Measurements from ENCODE around the gene SUMO4. TPM values are rescaled to one million over a fixed set of nuclear protein-coding genes. Genes with fewer than 3 reads are reported as not detected.

The SUMO4 gene
- total RNA-seq, 1 donor from 2014 or later: 1.1 TPM

DNA sequence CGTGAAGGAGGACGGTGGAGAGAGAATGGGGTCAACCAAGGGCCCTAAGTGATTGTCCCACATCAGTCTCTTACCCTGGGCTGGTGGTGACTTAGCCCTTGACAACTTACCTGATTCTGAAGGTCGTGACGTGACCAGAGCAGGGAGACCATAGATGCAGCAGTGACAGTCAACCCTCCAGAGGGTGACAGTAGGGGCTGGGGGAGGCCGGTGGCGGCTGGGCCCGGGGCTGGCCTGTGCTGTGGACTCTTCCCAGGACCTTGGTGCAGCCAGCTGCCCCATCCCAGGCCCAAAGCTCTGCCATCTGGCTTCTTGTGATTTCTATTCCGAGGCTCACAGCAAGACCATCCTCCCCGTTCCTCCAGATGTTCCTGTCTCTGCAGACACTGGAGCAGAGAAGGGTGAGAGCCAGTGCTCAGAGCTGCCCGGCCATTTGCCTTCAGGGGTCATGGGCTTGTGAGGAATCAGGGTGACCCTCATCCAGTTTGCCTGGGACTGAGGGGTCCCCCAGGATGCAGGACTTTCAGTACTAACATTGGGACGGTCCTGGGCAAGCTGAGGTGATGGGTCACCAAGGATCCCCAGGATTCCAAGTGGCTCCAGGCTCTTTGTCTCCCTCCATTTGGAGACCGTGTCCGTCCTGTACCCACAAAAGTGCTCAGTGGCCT, 36.0 kb downstream of the SUMO4 start:
- DNase-seq (ENCODE audit: low spot score): no peak
- Mint-ChIP-seq H3K4me1 (ENCODE audit: low read depth) (peaks cover 5% of the 10 kb centered on the region), H3K4me3 (ENCODE audit: unreplicated experiment) (no peak overlapping the region), H3K27me3 (ENCODE audit: low read depth) (no peaks in the 10 kb centered on the region), H3K27ac (ENCODE audit: unreplicated experiment) (no peak overlapping the region), H3K9me3 (ENCODE audit: low read depth) (no peaks in the 10 kb centered on the region), H3K36me3 (ENCODE audit: low read depth) (no peaks in the 10 kb centered on the region)
- TF ChIP-seq, protein P1, sequence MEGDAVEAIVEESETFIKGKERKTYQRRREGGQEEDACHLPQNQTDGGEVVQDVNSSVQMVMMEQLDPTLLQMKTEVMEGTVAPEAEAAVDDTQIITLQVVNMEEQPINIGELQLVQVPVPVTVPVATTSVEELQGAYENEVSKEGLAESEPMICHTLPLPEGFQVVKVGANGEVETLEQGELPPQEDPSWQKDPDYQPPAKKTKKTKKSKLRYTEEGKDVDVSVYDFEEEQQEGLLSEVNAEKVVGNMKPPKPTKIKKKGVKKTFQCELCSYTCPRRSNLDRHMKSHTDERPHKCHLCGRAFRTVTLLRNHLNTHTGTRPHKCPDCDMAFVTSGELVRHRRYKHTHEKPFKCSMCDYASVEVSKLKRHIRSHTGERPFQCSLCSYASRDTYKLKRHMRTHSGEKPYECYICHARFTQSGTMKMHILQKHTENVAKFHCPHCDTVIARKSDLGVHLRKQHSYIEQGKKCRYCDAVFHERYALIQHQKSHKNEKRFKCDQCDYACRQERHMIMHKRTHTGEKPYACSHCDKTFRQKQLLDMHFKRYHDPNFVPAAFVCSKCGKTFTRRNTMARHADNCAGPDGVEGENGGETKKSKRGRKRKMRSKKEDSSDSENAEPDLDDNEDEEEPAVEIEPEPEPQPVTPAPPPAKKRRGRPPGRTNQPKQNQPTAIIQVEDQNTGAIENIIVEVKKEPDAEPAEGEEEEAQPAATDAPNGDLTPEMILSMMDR (IDR thresholded peaks at IDR 0.05): no peak

DNA sequence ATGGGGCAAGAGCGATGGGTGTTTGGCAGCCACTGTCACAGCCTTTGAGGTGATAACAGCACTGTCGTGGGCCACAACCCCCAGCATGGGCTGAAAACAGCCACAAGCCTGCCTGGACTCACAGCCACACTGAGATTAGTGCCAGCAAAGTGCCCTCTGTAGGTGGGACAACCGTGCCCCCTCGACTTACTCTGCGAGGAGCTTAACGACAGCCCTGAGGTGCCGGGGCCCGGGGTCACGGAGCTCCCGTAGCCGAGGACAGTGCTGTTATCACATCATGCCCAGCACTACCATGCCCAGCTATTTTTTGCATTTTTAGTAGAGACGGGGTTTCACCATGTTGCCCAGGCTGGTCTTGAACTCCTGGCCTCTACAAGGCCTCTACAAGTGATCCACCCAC, 36.6 kb downstream of the SUMO4 start:
- Mint-ChIP-seq H3K9me3 (ENCODE audit: low read depth) (no peaks in the 10 kb centered on the region), H3K4me3 (ENCODE audit: unreplicated experiment) (no peak overlapping the region), H3K27ac (ENCODE audit: unreplicated experiment) (no peak overlapping the region), H3K27me3 (ENCODE audit: low read depth) (no peaks in the 10 kb centered on the region), H3K36me3 (ENCODE audit: low read depth) (no peaks in the 10 kb centered on the region), H3K4me1 (ENCODE audit: low read depth) (peaks cover 10% of the 10 kb centered on the region)
- TF ChIP-seq, protein P1 (IDR thresholded peaks at IDR 0.05): no peak
- DNase-seq (ENCODE audit: low spot score): no peak

DNA sequence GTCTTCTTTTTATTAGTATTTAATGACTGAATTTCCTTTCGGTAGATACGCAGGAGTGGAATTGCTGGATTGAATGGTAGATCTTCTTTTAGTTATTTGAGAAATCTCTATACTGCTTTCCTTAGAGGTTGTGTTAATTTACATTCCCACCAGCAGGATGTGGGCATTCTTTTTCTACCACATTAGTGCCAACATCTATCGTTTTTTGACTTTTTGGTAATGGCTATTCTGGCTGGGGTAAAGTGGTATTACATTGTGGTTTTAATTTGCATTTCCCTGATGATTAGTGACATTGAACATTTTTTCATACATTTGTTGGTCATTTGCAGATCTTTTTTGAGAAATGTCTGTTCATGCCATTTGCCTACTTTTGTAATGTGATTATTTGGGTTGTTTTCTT, 37.1 kb downstream of the SUMO4 start:
- DNase-seq (ENCODE audit: low spot score): no peak
- Mint-ChIP-seq H3K27me3 (ENCODE audit: low read depth) (no peaks in the 10 kb centered on the region), H3K4me3 (ENCODE audit: unreplicated experiment) (no peak overlapping the region), H3K9me3 (ENCODE audit: low read depth) (no peaks in the 10 kb centered on the region), H3K36me3 (ENCODE audit: low read depth) (no peaks in the 10 kb centered on the region), H3K4me1 (ENCODE audit: low read depth) (peaks cover 8% of the 10 kb centered on the region), H3K27ac (ENCODE audit: unreplicated experiment) (no peak overlapping the region)
- TF ChIP-seq, protein P1 (IDR thresholded peaks at IDR 0.05): peak; percentile 58

DNA sequence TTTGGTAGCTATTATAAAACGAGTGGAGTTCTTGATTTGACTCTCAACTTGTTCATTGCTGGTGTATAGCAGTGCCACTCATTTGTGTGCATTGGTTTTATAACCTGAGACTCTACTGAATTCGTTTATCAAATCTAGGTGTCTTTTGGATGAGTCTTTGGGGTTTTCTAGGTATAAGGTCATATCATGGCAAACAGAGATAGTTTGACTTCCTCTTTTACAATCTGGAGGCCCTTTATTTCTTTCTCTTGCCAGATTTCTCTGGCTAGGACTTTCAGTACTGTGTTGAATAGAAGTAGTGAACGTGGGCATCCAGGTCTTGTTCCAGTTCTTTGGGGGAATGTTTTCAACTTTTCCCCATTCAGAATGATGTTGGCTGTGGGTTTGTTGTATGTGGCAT, 38.8 kb downstream of the SUMO4 start:
- no peak for DNase-seq (ENCODE audit: low spot score)
- Mint-ChIP-seq H3K9me3 (ENCODE audit: low read depth) (no peaks in the 10 kb centered on the region), H3K36me3 (ENCODE audit: low read depth) (no peaks in the 10 kb centered on the region), H3K4me3 (ENCODE audit: unreplicated experiment) (no peak overlapping the region), H3K27me3 (ENCODE audit: low read depth) (no peaks in the 10 kb centered on the region), H3K4me1 (ENCODE audit: low read depth) (peaks cover 14% of the 10 kb centered on the region), H3K27ac (ENCODE audit: unreplicated experiment) (no peak overlapping the region)
- TF ChIP-seq, protein P1 (IDR thresholded peaks at IDR 0.05): no peak

GRCh38 chr6:149439626-149440025, 39.6 kb downstream of the SUMO4 start:
- Mint-ChIP-seq H3K36me3 (ENCODE audit: low read depth) (no peaks in the 10 kb centered on the region), H3K27me3 (ENCODE audit: low read depth) (no peaks in the 10 kb centered on the region), H3K4me3 (ENCODE audit: unreplicated experiment) (no peak overlapping the region), H3K4me1 (ENCODE audit: low read depth) (peaks cover 15% of the 10 kb centered on the region), H3K27ac (ENCODE audit: unreplicated experiment) (no peak overlapping the region), H3K9me3 (ENCODE audit: low read depth) (no peaks in the 10 kb centered on the region)
- TF ChIP-seq, protein P1 (IDR thresholded peaks at IDR 0.05): no peak
- DNase-seq (ENCODE audit: low spot score): no peak

All from chondrocyte (in vitro differentiated cells).